HepG2 (cell line): ENCODE results near the gene HIVEP2. TPM values are rescaled to one million over a fixed set of nuclear protein-coding genes. Genes with fewer than 3 reads are reported as not detected.

Experiments used
- ARNT2 ChIP-seq: sonication (generic); formaldehyde crosslinking; IDR thresholded peaks from 2 replicates; pipeline ENCODE4 v1.8.0; 2022; ENCODE audit warnings: mild to moderate bottlenecking, low read depth, missing genetic modification reagents, moderate library complexity
- ARNTL ChIP-seq: sonication (generic); formaldehyde crosslinking; IDR thresholded peaks from 2 replicates; pipeline ENCODE4 v1.4.0; 2020; ENCODE audit warnings: mild to moderate bottlenecking, missing genetic modification reagents
- FOXA1 ChIP-seq, 2 experiments: fragments of 450-650 bp in 1 of 2; sonication (generic) in 1 of 2; formaldehyde crosslinking in 1 of 2; IDR thresholded peaks; 2 replicates each; pipeline versions ENCODE4 v1.4.0 to v1.6.1; 2016 to 2020; ENCODE audit warnings: missing genetic modification reagents in 1 of 2
- GPBP1L1 ChIP-seq: sonication (generic); formaldehyde crosslinking; IDR thresholded peaks from 2 replicates; pipeline ENCODE4 v1.5.0; 2020; ENCODE audit warnings: mild to moderate bottlenecking, missing genetic modification reagents
- PAXIP1 ChIP-seq: sonication (generic); formaldehyde crosslinking; conservative IDR thresholded peaks from 2 replicates; pipeline ENCODE4 v1.4.0; 2020; ENCODE audit warnings: mild to moderate bottlenecking, missing genetic modification reagents, moderate library complexity
- RNF2 ChIP-seq: fragments of 450-650 bp; conservative IDR thresholded peaks from 2 replicates; pipeline ENCODE4 v1.6.1; 2016; ENCODE audit warnings: low read depth
- SALL2 ChIP-seq: sonication (generic); formaldehyde crosslinking; IDR thresholded peaks from 2 replicates; pipeline ENCODE4 v1.8.1; 2023; ENCODE audit warnings: mild to moderate bottlenecking, missing genetic modification reagents, inconsistent platforms
- THRA ChIP-seq: sonication (generic); formaldehyde crosslinking; IDR thresholded peaks from 2 replicates; pipeline ENCODE4 v1.4.0; 2020; ENCODE audit warnings: missing genetic modification reagents, borderline replicate concordance
- TRIM24 ChIP-seq: sonication (generic); formaldehyde crosslinking; IDR thresholded peaks from 2 replicates; pipeline ENCODE4 v1.8.0; 2022; ENCODE audit warnings: mild to moderate bottlenecking, missing genetic modification reagents
- U2AF1 ChIP-seq: fragments of 200-400 bp; formaldehyde crosslinking; optimal IDR thresholded peaks from 2 replicates; pipeline ENCODE3; 2017; ENCODE audit warnings: mild to moderate bottlenecking, low read depth, low read length
- ZFP1 ChIP-seq: IDR thresholded peaks from 2 replicates; pipeline ENCODE4 v1.6.1; 2016
- ZNF331 ChIP-seq: sonication (generic); formaldehyde crosslinking; IDR thresholded peaks from 2 replicates; pipeline ENCODE4 v1.4.0; 2020; ENCODE audit warnings: missing genetic modification reagents
- ZNF557 ChIP-seq: sonication (generic); formaldehyde crosslinking; IDR thresholded peaks from 2 replicates; pipeline ENCODE4 v1.4.0; 2020; ENCODE audit warnings: missing genetic modification reagents
- polyA plus RNA-seq, 8 experiments: library from polyadenylated mRNA; depleted of rRNA in 3 of 8; stranded (reverse) in 7 of 8; unstranded in 1 of 8; fragments of >200 nt; fragmentation: Illumina TruSeq in 4 of 8; extraction: Trizol in 4 of 8; gene quantifications; 2 replicates each; pipeline versions ENCODE4 v1.2.1 to v1.2.3, GENCODE V29; 2011 to 2016; ENCODE audit warnings: low read depth in 4 of 8, missing spikeins in 1 of 8, mixed read lengths in 1 of 8; ENCODE audit not compliant: insufficient read depth in 1 of 8
- total RNA-seq, 5 experiments: library from RNA; depleted of rRNA; stranded (reverse); fragments of >200 nt; fragmentation: Illumina TruSeq; extraction: Trizol; gene quantifications; 2 replicates each; pipeline ENCODE4 v1.2.3, GENCODE V29; 2016; ENCODE audit warnings: low read depth in 1 of 5
- TF ChIP-seq, protein P1 (sequence below): sonication (generic); formaldehyde crosslinking; IDR thresholded peaks from 2 replicates; pipeline ENCODE4 v1.5.1; 2020; ENCODE audit warnings: missing genetic modification reagents, mild to moderate bottlenecking, borderline replicate concordance
- TF ChIP-seq, protein P2 (sequence below): sonication (generic); formaldehyde crosslinking; IDR thresholded peaks from 2 replicates; pipeline ENCODE4 v1.8.1; 2022; ENCODE audit warnings: mild to moderate bottlenecking, missing genetic modification reagents
- TF ChIP-seq, protein P3 (sequence below): fragments of 450-650 bp; IDR thresholded peaks from 2 replicates; pipeline ENCODE4 v1.6.1; 2017

Gene HIVEP2
- total and polyA plus RNA-seq, 2 of the 13 experiments (the other 11 are each of a cell fraction or from before 2014, with no cell fraction given): 3.4 to 12.9 TPM

DNA sequence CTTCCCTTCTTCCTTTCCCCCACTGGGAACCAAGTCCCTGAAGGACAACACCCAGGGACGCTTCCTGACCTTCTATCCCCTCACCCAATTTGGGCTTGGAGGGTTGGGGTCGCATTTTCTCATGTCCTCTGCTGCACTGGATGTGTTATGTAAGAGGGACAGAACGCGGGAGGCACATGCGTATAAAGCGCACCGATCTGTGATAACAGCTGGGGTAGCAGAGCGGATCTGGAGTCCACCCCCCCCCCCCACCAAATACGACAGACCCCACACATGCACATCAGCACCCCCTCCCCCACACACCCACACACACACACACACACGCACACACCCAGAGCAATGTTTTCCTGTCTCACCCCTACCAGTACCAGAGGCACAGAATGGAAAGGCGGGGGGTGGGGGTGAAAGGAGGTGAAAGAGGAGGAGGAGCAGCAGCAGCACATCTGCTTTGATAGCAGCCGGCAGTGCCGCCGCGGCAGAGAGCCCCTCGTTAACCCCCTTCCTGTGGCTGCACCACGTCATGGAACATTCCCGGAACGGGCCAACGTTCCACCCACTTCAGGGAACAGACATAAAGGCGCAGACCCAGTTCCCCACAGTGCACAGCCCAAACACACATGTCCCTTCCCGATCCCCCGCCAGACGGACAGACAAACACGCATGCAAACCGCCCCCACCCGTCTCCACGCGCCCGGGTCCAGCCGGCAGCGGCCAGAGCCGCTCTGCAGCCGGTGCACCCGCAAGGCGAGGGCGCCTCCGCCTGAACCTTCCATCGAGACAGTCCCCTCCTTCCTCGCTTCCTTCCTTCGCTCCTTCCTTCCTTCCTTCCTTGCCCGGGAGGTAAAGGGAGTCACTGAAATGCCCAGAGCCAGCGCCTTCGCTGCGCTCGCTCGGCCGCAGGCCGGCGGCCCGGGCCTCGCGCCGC, 590 bp downstream of the HIVEP2 start (continued):
- no peak for TF ChIP-seq GPBP1L1
- TF ChIP-seq PAXIP1 (CRISPR knock-in tag): no peak; the same call in none of the 2 replicates
- 0 out of 2 replicates have a peak, but pooled peaks have one; percentile 40 for TF ChIP-seq ZFP1
- TF ChIP-seq ARNTL (CRISPR knock-in tag): peak; percentile 1; the same call in 1 of the 2 replicates
- no peak for TF ChIP-seq RNF2
- no peak; the same call in 1 of the 2 replicates for TF ChIP-seq ARNT2 (CRISPR knock-in tag)
- TF ChIP-seq SALL2: no peak; the same call in 1 of the 2 replicates
- TF ChIP-seq ZNF557 (CRISPR knock-in tag): no peak
- peak; percentile 48; the same call in 1 of the 2 replicates for TF ChIP-seq THRA
- TF ChIP-seq FOXA1 (IDR thresholded peaks at IDR 0.05): no peak
- TF ChIP-seq FOXA1 (CRISPR knock-in tag; IDR thresholded peaks at IDR 0.05): 0 out of 2 replicates have a peak, but pooled peaks have one; percentile 4
- TF ChIP-seq, protein P1, sequence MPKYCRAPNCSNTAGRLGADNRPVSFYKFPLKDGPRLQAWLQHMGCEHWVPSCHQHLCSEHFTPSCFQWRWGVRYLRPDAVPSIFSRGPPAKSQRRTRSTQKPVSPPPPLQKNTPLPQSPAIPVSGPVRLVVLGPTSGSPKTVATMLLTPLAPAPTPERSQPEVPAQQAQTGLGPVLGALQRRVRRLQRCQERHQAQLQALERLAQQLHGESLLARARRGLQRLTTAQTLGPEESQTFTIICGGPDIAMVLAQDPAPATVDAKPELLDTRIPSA (CRISPR knock-in tag): no peak
- TF ChIP-seq, protein P2, sequence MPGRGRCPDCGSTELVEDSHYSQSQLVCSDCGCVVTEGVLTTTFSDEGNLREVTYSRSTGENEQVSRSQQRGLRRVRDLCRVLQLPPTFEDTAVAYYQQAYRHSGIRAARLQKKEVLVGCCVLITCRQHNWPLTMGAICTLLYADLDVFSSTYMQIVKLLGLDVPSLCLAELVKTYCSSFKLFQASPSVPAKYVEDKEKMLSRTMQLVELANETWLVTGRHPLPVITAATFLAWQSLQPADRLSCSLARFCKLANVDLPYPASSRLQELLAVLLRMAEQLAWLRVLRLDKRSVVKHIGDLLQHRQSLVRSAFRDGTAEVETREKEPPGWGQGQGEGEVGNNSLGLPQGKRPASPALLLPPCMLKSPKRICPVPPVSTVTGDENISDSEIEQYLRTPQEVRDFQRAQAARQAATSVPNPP (CRISPR knock-in tag): no peak
- TF ChIP-seq, protein P3, sequence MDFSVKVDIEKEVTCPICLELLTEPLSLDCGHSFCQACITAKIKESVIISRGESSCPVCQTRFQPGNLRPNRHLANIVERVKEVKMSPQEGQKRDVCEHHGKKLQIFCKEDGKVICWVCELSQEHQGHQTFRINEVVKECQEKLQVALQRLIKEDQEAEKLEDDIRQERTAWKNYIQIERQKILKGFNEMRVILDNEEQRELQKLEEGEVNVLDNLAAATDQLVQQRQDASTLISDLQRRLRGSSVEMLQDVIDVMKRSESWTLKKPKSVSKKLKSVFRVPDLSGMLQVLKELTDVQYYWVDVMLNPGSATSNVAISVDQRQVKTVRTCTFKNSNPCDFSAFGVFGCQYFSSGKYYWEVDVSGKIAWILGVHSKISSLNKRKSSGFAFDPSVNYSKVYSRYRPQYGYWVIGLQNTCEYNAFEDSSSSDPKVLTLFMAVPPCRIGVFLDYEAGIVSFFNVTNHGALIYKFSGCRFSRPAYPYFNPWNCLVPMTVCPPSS: no peak
- TF ChIP-seq TRIM24 (CRISPR knock-in tag): no peak
- TF ChIP-seq ZNF331: peak; percentile 60; the same call in 1 of the 2 replicates
- peak; percentile 89 for TF ChIP-seq U2AF1
